HG02588 (cell line): ENCODE data around the gene ARHGEF12.

Experiments
- ATAC-seq: cut with Tn5 transposase; IDR thresholded peaks from one replicate; pipeline ENCODE4 v1.9.1; 2021; ENCODE audit warnings: mild to moderate bottlenecking, moderate library complexity; ENCODE audit not compliant: unreplicated experiment

ARHGEF12 gene

GRCh38 chr11:120383518-120384155 lies 47.4 kb downstream of the ARHGEF12 start:
- ATAC-seq, result no peak

GRCh38 chr11:120384476-120384875 lies 48.3 kb downstream of the ARHGEF12 start:
- no peak for ATAC-seq

- no peak for ATAC-seq
Observed at GRCh38 chr11:120385110-120385509, 48.9 kb downstream of the ARHGEF12 start.

- no peak for ATAC-seq
Observed at GRCh38 chr11:120385655-120386054, 49.4 kb downstream of the ARHGEF12 start.

GRCh38 chr11:120386318-120386717 lies 50.1 kb downstream of the ARHGEF12 start:
- ATAC-seq, result no peak

- ATAC-seq, result no peak
Observed at GRCh38 chr11:120386774-120387371, 50.7 kb downstream of the ARHGEF12 start.

- ATAC-seq, result no peak
Observed at GRCh38 chr11:120388261-120388660, 52.0 kb downstream of the ARHGEF12 start.

- no peak for ATAC-seq
Observed at GRCh38 chr11:120389693-120390584, 53.7 kb downstream of the ARHGEF12 start.

- no peak for ATAC-seq
Observed at GRCh38 chr11:120390585-120390922, 54.3 kb downstream of the ARHGEF12 start.

- ATAC-seq, result no peak
Observed at GRCh38 chr11:120391292-120391691, 55.1 kb downstream of the ARHGEF12 start.

GRCh38 chr11:120391854-120392253 lies 55.6 kb downstream of the ARHGEF12 start:
- ATAC-seq, result no peak

GRCh38 chr11:120392314-120392713 lies 56.1 kb downstream of the ARHGEF12 start:
- ATAC-seq, result no peak

GRCh38 chr11:120392793-120393192 lies 56.6 kb downstream of the ARHGEF12 start:
- ATAC-seq, result no peak

GRCh38 chr11:120394119-120394518 lies 57.9 kb downstream of the ARHGEF12 start:
- ATAC-seq, result no peak

- ATAC-seq, result no peak
Observed at GRCh38 chr11:120395778-120396177, 59.6 kb downstream of the ARHGEF12 start.

GRCh38 chr11:120398132-120398531 lies 61.9 kb downstream of the ARHGEF12 start:
- no peak for ATAC-seq

GRCh38 chr11:120399307-120399706 lies 63.1 kb downstream of the ARHGEF12 start:
- ATAC-seq, result no peak

- no peak for ATAC-seq
Observed at GRCh38 chr11:120400564-120401364, 64.6 kb downstream of the ARHGEF12 start.

- ATAC-seq, result no peak
Observed at GRCh38 chr11:120401506-120401905, 65.3 kb downstream of the ARHGEF12 start.

- no peak for ATAC-seq
Observed at GRCh38 chr11:120403966-120404365, 67.8 kb downstream of the ARHGEF12 start.

- ATAC-seq, result no peak
Observed at GRCh38 chr11:120404495-120404894, 68.3 kb downstream of the ARHGEF12 start.
